Measurements from ENCODE around the gene EWSR1.

The EWSR1 gene

GRCh38 chr22:29269731-29270474, 1.8 kb downstream of the EWSR1 start:
- no peak for DNase-seq

GRCh38 chr22:29270475-29271271, 2.6 kb downstream of the EWSR1 start:
- DNase-seq = no peak

- no peak for DNase-seq
These were observed 4.6 kb downstream of the EWSR1 start for GRCh38 chr22:29272624-29273023.

- no peak for DNase-seq
These were observed 7.1 kb downstream of the EWSR1 start for GRCh38 chr22:29275167-29275566.

- DNase-seq = no peak
These were observed 7.9 kb downstream of the EWSR1 start for GRCh38 chr22:29275819-29276565.

GRCh38 chr22:29277927-29278326, 9.9 kb downstream of the EWSR1 start:
- DNase-seq = no peak

GRCh38 chr22:29284196-29284595, 16.1 kb downstream of the EWSR1 start:
- DNase-seq = no peak

GRCh38 chr22:29288837-29289236, 20.8 kb downstream of the EWSR1 start:
- DNase-seq = no peak

GRCh38 chr22:29290061-29290460, 22.0 kb downstream of the EWSR1 start:
- DNase-seq = no peak

- no peak for DNase-seq
These were observed 23.1 kb downstream of the EWSR1 start for GRCh38 chr22:29291215-29291614.

- DNase-seq = no peak
These were observed 24.3 kb downstream of the EWSR1 start for GRCh38 chr22:29292379-29292778.

- DNase-seq = no peak
These were observed 30.6 kb downstream of the EWSR1 start for GRCh38 chr22:29298641-29299040.

- DNase-seq = no peak
These were observed 31.2 kb downstream of the EWSR1 start for GRCh38 chr22:29299136-29299900.

- DNase-seq = no peak
These were observed 32.4 kb downstream of the EWSR1 start for GRCh38 chr22:29300467-29300806.

- no peak for DNase-seq
These were observed 32.9 kb downstream of the EWSR1 start for GRCh38 chr22:29300807-29301601.

- no peak for DNase-seq
These were observed 33.8 kb downstream of the EWSR1 start for GRCh38 chr22:29301716-29302401.

- no peak for DNase-seq
These were observed 34.3 kb downstream of the EWSR1 start for GRCh38 chr22:29302402-29302680.

GRCh38 chr22:29302681-29303465, 34.8 kb downstream of the EWSR1 start:
- no peak for DNase-seq

GRCh38 chr22:29305836-29306174, 37.7 kb downstream of the EWSR1 start:
- no peak for DNase-seq

- peak; percentile 38 for DNase-seq
These were observed 38.2 kb downstream of the EWSR1 start, which contains the start of gene GAS2L1 for GRCh38 chr22:29306175-29306834. Gene GAS2L1, plus strand, starts transcription at chr22:29306650. Its CDS starts 1,456 bp downstream, at chr22:29308106.

Data from activated CD8-positive, alpha-beta memory T cell treated with anti-CD3 and anti-CD28 coated beads, Interleukin-2, amount 50 U/mL, for 4 hours (primary cell).